ENCODE measurements around the gene SLC22A25. TPM values are rescaled to one million over a fixed set of nuclear protein-coding genes. Genes with fewer than 3 reads are reported as not detected.

The SLC22A25 gene
- polyA plus RNA-seq, 1 donor (not counting 4 experiments of a cell fraction or from before 2014, with no cell fraction given): not detected

GRCh38 chr11:63210111-63210510 is 33.3 kb downstream of the SLC22A25 start:
- H3K9ac ChIP-seq (ENCODE audit: control insufficient read depth, extremely low read depth, insufficient read depth, low read length): no peak overlapping the region
- H2AFZ ChIP-seq (ENCODE audit: control insufficient read depth, low read length): no peak overlapping the region
- no peaks in the 10 kb centered on the region for H3K4me1 ChIP-seq (ENCODE audit: control insufficient read depth, extremely low read depth, insufficient read depth, low read length)
- H3K36me3 ChIP-seq (ENCODE audit: control insufficient read depth in 2 of 2, extremely low read depth in 1 of 2, insufficient read depth in 2 of 2, low read length in 2 of 2): no peaks in the 10 kb centered on the region
- H3K27me3 ChIP-seq (ENCODE audit: control insufficient read depth, extremely low read depth, insufficient read depth, low read length): no peaks in the 10 kb centered on the region
- H3K9me1 ChIP-seq (ENCODE audit: control insufficient read depth, extremely low read depth, insufficient read depth, low read length): no peaks in the 10 kb centered on the region
- no peak for TF ChIP-seq EZH2 (IDR thresholded peaks at IDR 0.05; ENCODE audit: low read length)
- no peak for TF ChIP-seq CTCF (optimal IDR thresholded peaks at IDR 0.05 in 1 of 3, IDR thresholded peaks at IDR 0.05 in 1 of 3, conservative IDR thresholded peaks at IDR 0.05 in 1 of 3; ENCODE audit: extremely low read depth in 1 of 3, insufficient read depth in 2 of 3, low read length in 3 of 3)
- H3K27ac ChIP-seq (ENCODE audit: control insufficient read depth, insufficient read depth, low read length): no peak overlapping the region
- H3K79me2 ChIP-seq (ENCODE audit: control insufficient read depth, insufficient read depth, low read length): no peaks in the 10 kb centered on the region
- no peaks in the 10 kb centered on the region for H3K9me3 ChIP-seq (ENCODE audit: control insufficient read depth, low read depth, low read length)
- dilution Hi-C loops (cut with MboI; ENCODE audit: extremely low pct_ligation_motif_present, low sequenced_read_pairs): no loop called here
- no peaks in the 10 kb centered on the region for H4K20me1 ChIP-seq (ENCODE audit: control insufficient read depth, extremely low read depth, insufficient read depth, low read length)
- DNase-seq (ENCODE audit: low read depth, low spot score) (no peak), FAIRE-seq (no peak)
- no peak overlapping the region for H3K4me3 ChIP-seq (ENCODE audit: control insufficient read depth in 2 of 3, extremely low read depth in 1 of 3, insufficient read depth in 2 of 3, low read depth in 1 of 3, low read length in 3 of 3)
- H3K4me2 ChIP-seq (ENCODE audit: control insufficient read depth, extremely low read depth, insufficient read depth, low read depth, low read length): no peak overlapping the region

Other genes starting within 250 kb of the SLC22A25 start
- gene SLC22A8, start 227.8 kb downstream of the SLC22A25 start, polyA plus RNA-seq: not detected in 3 replicates
- not detected in 3 replicates for gene SLC22A24, start 99.4 kb downstream of the SLC22A25 start, polyA plus RNA-seq
- gene SLC22A9, start 126.2 kb upstream of the SLC22A25 start, polyA plus RNA-seq: not detected in 3 replicates
- not detected in 3 replicates for gene PLAAT5, start 247.6 kb upstream of the SLC22A25 start, polyA plus RNA-seq

Data from keratinocyte (primary cell).